ENCODE results near the gene MTPN. TPM values are rescaled to one million over a fixed set of nuclear protein-coding genes. Genes with fewer than 3 reads are reported as not detected.

The MTPN gene
- total RNA-seq, 2 experiments from 2014 or later, result 138 to 143 TPM

DNA sequence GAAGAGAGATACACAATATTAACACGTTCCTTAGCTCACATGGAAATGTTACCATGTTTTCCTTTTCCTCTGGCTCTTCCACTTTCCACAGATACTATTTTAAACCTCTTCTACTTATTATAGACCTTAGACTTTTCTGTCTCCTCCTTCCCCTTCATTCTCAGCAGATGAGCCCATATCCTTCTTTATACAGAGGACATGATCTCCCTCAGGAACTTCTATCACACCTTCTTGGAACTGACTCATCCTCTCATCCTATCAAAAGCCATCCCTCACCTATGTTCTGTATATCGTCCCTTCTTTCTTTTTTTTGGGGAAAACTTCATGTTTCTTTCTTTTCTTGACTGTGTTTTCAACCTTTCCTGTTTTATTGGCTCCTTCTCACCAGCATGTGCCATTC, 20.8 kb downstream of the MTPN start:
- no peaks in the 10 kb centered on the region for H3K27me3 Mint-ChIP-seq
- H3K4me1 Mint-ChIP-seq (ENCODE audit: low read depth), result peaks cover 50% of the 10 kb centered on the region
- POLR2A ChIA-PET, result no interaction called here
- CTCF ChIA-PET, result interaction anchor here (0.6 kb wide), 1 partner anchor 18 kb away, joined by 3 read pairs; no protein-coding TSS in a partner anchor
- intact Hi-C loops (cut with micrococcal nuclease), result no loop called here
- no peak for DNase-seq
- no peaks in the 10 kb centered on the region for H3K9me3 Mint-ChIP-seq
- H3K36me3 Mint-ChIP-seq, result peaks cover 19% of the 10 kb centered on the region
- H3K4me3 Mint-ChIP-seq, result no peak overlapping the region
- no peak overlapping the region for H3K27ac Mint-ChIP-seq

- peaks cover 27% of the 10 kb centered on the region for H3K4me1 Mint-ChIP-seq (ENCODE audit: low read depth)
- no peaks in the 10 kb centered on the region for H3K27me3 Mint-ChIP-seq
- no peak overlapping the region for H3K27ac Mint-ChIP-seq
- intact Hi-C loops (cut with micrococcal nuclease), result no loop called here
- H3K9me3 Mint-ChIP-seq, result no peaks in the 10 kb centered on the region
- ChIA-PET CTCF (interaction anchor here (0.9 kb wide), 1 partner anchor 8 kb away, joined by 3 read pairs; no protein-coding TSS in a partner anchor), POLR2A (no interaction called here)
- no peak overlapping the region for H3K4me3 Mint-ChIP-seq
- H3K36me3 Mint-ChIP-seq, result peaks cover 42% of the 10 kb centered on the region
- DNase-seq, result no peak
Observed at GRCh38 chr7:135950972-135951371, 26.2 kb downstream of the MTPN start.

- Mint-ChIP-seq H3K27me3 (no peaks in the 10 kb centered on the region), H3K4me3 (no peak overlapping the region), H3K27ac (no peak overlapping the region), H3K4me1 (ENCODE audit: low read depth) (peaks cover 27% of the 10 kb centered on the region), H3K9me3 (no peaks in the 10 kb centered on the region), H3K36me3 (peaks cover 42% of the 10 kb centered on the region)
- ChIA-PET POLR2A (no interaction called here), CTCF (no interaction called here)
- intact Hi-C loops (cut with micrococcal nuclease), result no loop called here
- DNase-seq, result no peak
Observed at GRCh38 chr7:135950429-135950828, 26.7 kb downstream of the MTPN start.

GRCh38 chr7:135946289-135947055, 30.7 kb downstream of the MTPN start:
- Mint-ChIP-seq H3K36me3 (peaks cover 32% of the 10 kb centered on the region), H3K4me3 (no peak overlapping the region)

GRCh38 chr7:135944753-135945152, 32.4 kb downstream of the MTPN start:
- Mint-ChIP-seq H3K4me1 (ENCODE audit: low read depth) (peaks cover 40% of the 10 kb centered on the region), H3K27me3 (no peaks in the 10 kb centered on the region), H3K4me3 (no peak overlapping the region), H3K9me3 (no peaks in the 10 kb centered on the region), H3K27ac (no peak overlapping the region), H3K36me3 (peaks cover 17% of the 10 kb centered on the region)
- intact Hi-C loops (cut with micrococcal nuclease), result no loop called here
- POLR2A ChIA-PET, result no interaction called here
- no peak for DNase-seq
- CTCF ChIA-PET, result no interaction called here

More at GRCh38 chr7:135946289-135947055, 30.7 kb downstream of the MTPN start:
- Mint-ChIP-seq H3K9me3 (no peaks in the 10 kb centered on the region), H3K27me3 (no peaks in the 10 kb centered on the region), H3K4me1 (ENCODE audit: low read depth) (peaks cover 32% of the 10 kb centered on the region), H3K27ac (no peak overlapping the region)
- POLR2A ChIA-PET, result interaction anchor here (1.0 kb wide), 1 partner anchor 48 kb away, joined by 3 read pairs; no protein-coding TSS in a partner anchor
- intact Hi-C loops (cut with micrococcal nuclease), result no loop called here
- CTCF ChIA-PET, result interaction anchor here (1.2 kb wide), 1 partner anchor 20 kb away, joined by 3 read pairs; no protein-coding TSS in a partner anchor
- DNase-seq, result no peak

DNA sequence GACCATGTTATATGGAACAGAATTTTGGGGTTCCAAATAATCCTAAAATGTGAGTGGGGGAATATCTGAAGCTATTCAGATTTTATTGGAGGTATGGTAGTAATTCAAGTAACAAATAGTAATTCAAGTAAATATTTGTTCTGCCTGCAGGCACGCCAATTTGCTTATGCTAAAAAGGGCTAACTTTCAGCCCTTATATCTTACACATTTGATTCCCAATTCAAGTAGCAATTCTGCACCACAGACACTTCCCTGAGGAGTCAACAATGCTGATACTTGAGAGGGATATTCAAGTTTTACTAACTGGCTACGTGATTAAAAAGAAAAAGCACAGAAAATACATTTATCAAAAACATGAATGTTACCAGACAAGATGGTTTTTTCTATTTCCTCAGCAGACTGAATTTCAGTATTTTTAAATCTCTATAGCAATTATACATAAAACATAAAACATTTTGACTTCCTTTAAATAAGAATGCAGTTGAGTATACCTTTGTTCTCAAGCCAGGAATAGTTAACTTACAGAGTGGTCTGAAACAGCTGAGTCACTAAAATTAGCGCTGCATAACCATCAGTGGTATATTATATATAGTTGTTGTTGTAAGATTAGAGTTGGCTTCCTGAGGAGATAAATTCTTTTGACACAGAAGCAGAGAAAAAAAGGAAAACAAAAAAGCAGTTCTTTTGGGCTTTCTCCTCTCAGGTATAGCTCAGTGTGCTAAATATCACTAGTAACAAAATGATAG, 33.9 kb downstream of the MTPN start:
- DNase-seq, result no peak
- intact Hi-C loops (cut with micrococcal nuclease), result no loop called here
- Mint-ChIP-seq H3K36me3 (peaks cover 9% of the 10 kb centered on the region), H3K9me3 (no peaks in the 10 kb centered on the region), H3K4me3 (no peak overlapping the region), H3K4me1 (ENCODE audit: low read depth) (peaks cover 48% of the 10 kb centered on the region), H3K27me3 (no peaks in the 10 kb centered on the region), H3K27ac (no peak overlapping the region)
- ChIA-PET CTCF (interaction anchor here (1.2 to 1.7 kb wide), 2 partner anchors 8 to 23 kb away, joined by 3 to 4 read pairs; no protein-coding TSS in a partner anchor), POLR2A (no interaction called here)

DNA sequence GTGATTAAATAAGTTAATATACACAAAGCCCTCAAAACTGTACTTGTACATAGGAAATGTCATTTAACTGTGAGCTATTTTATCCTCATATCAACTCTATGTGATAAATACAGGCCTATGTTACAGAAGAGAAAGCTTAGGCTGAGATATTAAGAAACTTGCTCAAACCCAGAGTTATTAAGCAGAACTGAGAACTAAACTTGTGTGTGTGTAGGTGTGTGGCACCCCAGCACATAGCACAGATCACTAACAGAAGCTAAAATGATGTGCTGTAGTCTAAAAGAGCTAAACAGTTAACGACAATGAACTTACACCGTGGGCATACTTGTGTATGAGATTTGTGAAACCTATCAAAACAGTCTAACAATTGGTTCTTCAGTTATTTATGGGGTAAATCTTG, 34.5 kb downstream of the MTPN start:
- no peak for DNase-seq
- ChIA-PET POLR2A (no interaction called here), CTCF (interaction anchor here (1.2 to 1.7 kb wide), 2 partner anchors 9 to 24 kb away, joined by 3 to 4 read pairs; no protein-coding TSS in a partner anchor)
- intact Hi-C loops (cut with micrococcal nuclease), result no loop called here
- Mint-ChIP-seq H3K4me3 (no peak overlapping the region), H3K9me3 (no peaks in the 10 kb centered on the region), H3K4me1 (ENCODE audit: low read depth) (peaks cover 52% of the 10 kb centered on the region), H3K36me3 (peaks cover 8% of the 10 kb centered on the region), H3K27me3 (no peaks in the 10 kb centered on the region), H3K27ac (no peak overlapping the region)

- peaks cover 64% of the 10 kb centered on the region for H3K4me1 Mint-ChIP-seq (ENCODE audit: low read depth)
- H3K4me3 Mint-ChIP-seq, result no peak overlapping the region
- DNase-seq, result no peak
- H3K36me3 Mint-ChIP-seq, result no peaks in the 10 kb centered on the region
- intact Hi-C loops (cut with micrococcal nuclease), result loop anchor here (2.0 kb wide), 1 partner anchor 34 kb away; no protein-coding TSS in a partner anchor
- CTCF ChIA-PET, result interaction anchor here (0.9 to 1.4 kb wide), 2 partner anchors 50 to 69 kb away, joined by 3 read pairs; no protein-coding TSS in a partner anchor
- H3K27ac Mint-ChIP-seq, result no peak overlapping the region
- H3K27me3 Mint-ChIP-seq, result no peaks in the 10 kb centered on the region
- POLR2A ChIA-PET, result no interaction called here
- H3K9me3 Mint-ChIP-seq, result no peaks in the 10 kb centered on the region
Observed at GRCh38 chr7:135940077-135941075, 36.8 kb downstream of the MTPN start.

- DNase-seq, result no peak
- no peaks in the 10 kb centered on the region for H3K9me3 Mint-ChIP-seq
- no peak overlapping the region for H3K4me3 Mint-ChIP-seq
- H3K27ac Mint-ChIP-seq, result peak overlapping the region; percentile 53
- no peaks in the 10 kb centered on the region for H3K36me3 Mint-ChIP-seq
- intact Hi-C loops (cut with micrococcal nuclease), result no loop called here
- CTCF ChIA-PET, result interaction anchor here (1.4 kb wide), 2 partner anchors 70 to 138 kb away, joined by 3 read pairs; no protein-coding TSS in a partner anchor
- peaks cover 69% of the 10 kb centered on the region for H3K4me1 Mint-ChIP-seq (ENCODE audit: low read depth)
- POLR2A ChIA-PET, result interaction anchor here (1.2 kb wide), 1 partner anchor 53 kb away, joined by 4 read pairs; no protein-coding TSS in a partner anchor
- no peaks in the 10 kb centered on the region for H3K27me3 Mint-ChIP-seq
Observed at GRCh38 chr7:135939261-135939812, 37.8 kb downstream of the MTPN start.

- intact Hi-C loops (cut with micrococcal nuclease), result no loop called here
- ChIA-PET POLR2A (interaction anchor here (1.2 kb wide), 1 partner anchor 52 kb away, joined by 4 read pairs; no protein-coding TSS in a partner anchor), CTCF (interaction anchor here (0.6 to 1.4 kb wide), 2 partner anchors 17 to 137 kb away, joined by 3 read pairs; no protein-coding TSS in a partner anchor)
- no peak for DNase-seq
- Mint-ChIP-seq H3K4me3 (no peak overlapping the region), H3K27ac (no peak overlapping the region), H3K36me3 (no peaks in the 10 kb centered on the region), H3K9me3 (no peaks in the 10 kb centered on the region), H3K4me1 (ENCODE audit: low read depth) (peaks cover 74% of the 10 kb centered on the region), H3K27me3 (no peaks in the 10 kb centered on the region)
Observed at GRCh38 chr7:135938563-135938962, 38.6 kb downstream of the MTPN start.

DNA sequence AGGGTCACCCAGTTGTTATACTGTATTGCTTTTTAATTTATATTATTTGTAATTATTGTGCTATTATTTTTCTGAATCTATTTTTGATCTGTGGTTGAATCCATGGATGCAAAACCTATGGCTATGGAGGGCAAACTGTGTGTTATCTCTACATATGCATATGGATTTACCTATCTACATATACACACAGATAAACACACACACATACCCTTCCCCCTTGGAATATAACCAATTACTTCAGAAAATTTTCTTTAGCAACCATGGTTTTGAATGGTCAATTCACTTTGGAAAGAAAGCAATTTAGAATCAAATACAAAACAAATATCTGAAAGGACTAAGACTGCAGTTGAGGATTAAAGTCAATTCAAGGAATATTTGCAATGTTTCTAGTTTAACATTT, 39.1 kb downstream of the MTPN start:
- DNase-seq, result no peak
- Mint-ChIP-seq H3K36me3 (no peaks in the 10 kb centered on the region), H3K4me3 (no peak overlapping the region), H3K9me3 (no peaks in the 10 kb centered on the region), H3K27ac (no peak overlapping the region), H3K27me3 (no peaks in the 10 kb centered on the region), H3K4me1 (ENCODE audit: low read depth) (peaks cover 73% of the 10 kb centered on the region)
- POLR2A ChIA-PET, result interaction anchor here (0.8 kb wide), 1 partner anchor 9 kb away, joined by 3 read pairs; no protein-coding TSS in a partner anchor
- CTCF ChIA-PET, result interaction anchor here (1.4 kb wide), 1 partner anchor 137 kb away, joined by 3 read pairs; no protein-coding TSS in a partner anchor
- intact Hi-C loops (cut with micrococcal nuclease), result no loop called here
